LNCAP (cell line): Measurements from ENCODE around the gene TEX44.

Experiments used
- CTCF ChIP-seq: fragments of 450-650 bp; IDR thresholded peaks from 2 replicates; pipeline ENCODE4 v1.5.1; 2017; ENCODE audit warnings: mild to moderate bottlenecking

Gene TEX44

GRCh38 chr2:231642631-231643494 is 50.2 kb downstream of the TEX44 start:
- no peak for TF ChIP-seq CTCF

- TF ChIP-seq CTCF: no peak
Observed at GRCh38 chr2:231643495-231643888, 50.8 kb downstream of the TEX44 start.
